ENCODE data around the gene KCNJ2.

Gene KCNJ2

DNA sequence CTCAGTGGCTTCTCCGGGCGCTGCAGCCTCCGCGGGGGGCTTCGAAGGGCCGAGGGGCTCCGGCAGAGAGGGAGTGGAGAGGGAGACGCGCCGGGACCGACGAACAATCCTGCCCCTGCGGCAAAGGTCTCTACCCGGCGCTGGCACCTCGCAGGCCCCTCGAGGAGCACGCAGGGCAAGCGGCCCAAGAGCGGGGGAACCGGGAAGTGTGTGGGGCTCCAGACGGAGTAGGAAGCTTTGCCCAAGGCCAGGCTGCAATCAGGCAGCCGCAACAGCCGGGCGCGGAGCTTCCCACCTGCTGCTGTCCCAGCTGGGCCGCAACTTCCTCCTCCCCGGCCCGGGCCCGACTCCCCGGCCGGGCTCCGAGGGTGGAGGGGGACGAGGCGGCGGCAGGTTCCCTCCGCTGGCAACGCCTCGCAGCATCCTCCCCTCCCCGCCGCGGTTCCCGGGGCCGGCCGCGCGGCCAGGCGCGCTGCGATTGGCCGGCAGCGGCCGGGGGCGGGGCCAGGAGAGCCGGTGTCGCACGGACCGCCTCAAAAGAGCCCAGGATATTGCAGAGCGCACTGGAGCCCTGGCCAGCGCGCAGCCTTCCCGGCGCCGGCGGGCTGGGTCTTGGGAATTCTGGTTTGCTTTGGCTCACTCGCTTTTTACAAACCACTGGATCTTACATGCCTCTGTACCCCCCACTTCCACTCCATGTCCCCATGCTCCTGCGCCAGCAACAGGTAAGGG is at the start of gene KCNJ2:
Gene KCNJ2 (plus strand): TSS at position 556 of the 732 bp plus-strand sequence. CDS start 5,508 bp downstream, outside the sequence.
- DNase-seq (ENCODE audit: low spot score), result peak; percentile 63

- no peak for DNase-seq (ENCODE audit: low spot score)
Measured at GRCh38 chr17:70119545-70119944, 49.8 kb upstream of the KCNJ2 start.

- no peak for DNase-seq (ENCODE audit: low spot score)
Measured at GRCh38 chr17:70119983-70120382, 49.3 kb upstream of the KCNJ2 start.

GRCh38 chr17:70120425-70120824 is 48.9 kb upstream of the KCNJ2 start:
- DNase-seq (ENCODE audit: low spot score), result no peak

- no peak for DNase-seq (ENCODE audit: low spot score)
Measured at GRCh38 chr17:70121126-70121525, 48.2 kb upstream of the KCNJ2 start.

DNA sequence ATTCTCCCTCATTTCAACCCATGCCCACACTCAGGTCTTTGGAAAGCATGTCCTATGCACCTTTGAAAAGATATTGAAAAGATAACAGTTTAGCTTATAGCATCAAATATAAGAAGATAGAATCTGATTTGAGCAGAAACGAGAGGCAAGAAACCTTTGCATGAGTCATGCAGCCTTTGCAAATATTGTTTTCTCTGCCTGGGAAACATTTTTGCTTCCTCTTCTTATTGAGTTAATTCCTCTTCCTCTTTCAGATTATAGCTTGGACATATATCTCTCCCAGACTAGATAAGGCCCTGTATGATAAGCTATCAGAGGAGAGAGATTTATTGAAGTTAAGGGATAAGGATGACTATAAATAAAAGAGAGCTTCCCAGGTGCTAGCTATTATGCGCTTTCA is 46.1 kb upstream of the KCNJ2 start:
- DNase-seq (ENCODE audit: low spot score), result no peak

GRCh38 chr17:70124723-70125122 is 44.6 kb upstream of the KCNJ2 start:
- no peak for DNase-seq (ENCODE audit: low spot score)

DNA sequence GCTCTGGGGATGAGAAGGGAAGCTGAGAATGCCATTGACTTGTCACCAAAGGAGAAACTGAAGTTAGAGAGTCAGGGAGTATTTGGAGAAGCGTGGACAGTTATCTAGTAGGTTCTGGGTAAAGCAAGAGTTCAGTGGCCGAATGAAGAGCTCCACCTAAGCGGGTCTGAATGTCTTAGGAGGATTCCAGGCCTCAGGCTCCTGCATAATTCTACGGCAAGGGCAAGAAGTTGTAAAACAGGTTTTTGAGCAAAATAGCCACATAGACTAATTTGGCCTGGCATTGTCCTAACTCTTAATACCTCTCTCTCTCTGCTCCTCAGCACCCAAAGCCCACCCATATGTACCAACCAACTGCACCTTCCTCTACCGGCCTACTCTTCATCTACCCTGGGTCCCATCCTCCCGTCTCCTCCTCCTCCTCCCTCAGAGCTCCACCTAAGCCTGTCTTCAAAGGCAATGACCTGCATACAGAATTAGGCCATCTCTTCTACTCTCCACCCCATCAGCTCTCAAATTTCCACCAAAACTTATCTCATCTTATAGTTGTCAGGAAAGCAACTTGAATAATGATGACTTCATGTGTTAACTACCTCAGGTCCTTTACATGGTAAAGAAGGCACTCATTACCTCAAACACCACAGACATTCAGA is 42.0 kb upstream of the KCNJ2 start:
- no peak for DNase-seq (ENCODE audit: low spot score)

GRCh38 chr17:70128727-70129238 is 40.5 kb upstream of the KCNJ2 start:
- DNase-seq (ENCODE audit: low spot score), result no peak

GRCh38 chr17:70130289-70130688 is 39.0 kb upstream of the KCNJ2 start:
- no peak for DNase-seq (ENCODE audit: low spot score)

GRCh38 chr17:70132505-70132904 is 36.8 kb upstream of the KCNJ2 start:
- DNase-seq (ENCODE audit: low spot score), result no peak

GRCh38 chr17:70134042-70134441 is 35.3 kb upstream of the KCNJ2 start:
- no peak for DNase-seq (ENCODE audit: low spot score)

GRCh38 chr17:70134777-70135176 is 34.6 kb upstream of the KCNJ2 start:
- no peak for DNase-seq (ENCODE audit: low spot score)

GRCh38 chr17:70136131-70136530 is 33.2 kb upstream of the KCNJ2 start:
- DNase-seq (ENCODE audit: low spot score), result no peak

GRCh38 chr17:70137451-70138230 is 31.7 kb upstream of the KCNJ2 start:
- peak; percentile 66 for DNase-seq (ENCODE audit: low spot score)

DNA sequence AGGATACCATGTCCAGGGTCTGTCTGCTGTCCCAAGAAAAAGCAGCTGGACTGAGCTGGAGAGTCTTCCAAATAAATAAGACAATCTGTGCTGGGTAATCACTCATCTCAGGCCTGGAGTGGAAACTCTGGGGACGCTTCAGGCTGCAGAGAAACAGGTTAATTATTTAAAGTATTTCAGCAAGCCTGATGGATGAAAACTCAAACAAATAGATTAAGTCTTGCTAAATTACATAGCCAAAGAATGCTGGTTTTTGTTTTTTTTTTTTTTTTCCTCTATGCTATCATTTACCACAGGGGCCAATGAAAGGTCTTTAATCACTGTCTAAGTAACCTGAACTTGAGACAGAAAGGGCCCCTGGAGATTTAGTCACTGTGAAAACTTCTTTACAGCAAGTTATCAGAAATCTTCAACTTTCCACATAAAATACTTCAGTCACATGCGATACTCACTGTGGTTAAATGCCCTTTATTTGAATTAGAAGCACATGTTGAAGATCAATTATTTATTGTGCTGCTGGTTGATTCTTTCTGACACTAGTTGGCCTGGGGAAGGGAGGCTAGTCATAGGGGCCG is 31.0 kb upstream of the KCNJ2 start:
- DNase-seq (ENCODE audit: low spot score), result peak; percentile 50

DNA sequence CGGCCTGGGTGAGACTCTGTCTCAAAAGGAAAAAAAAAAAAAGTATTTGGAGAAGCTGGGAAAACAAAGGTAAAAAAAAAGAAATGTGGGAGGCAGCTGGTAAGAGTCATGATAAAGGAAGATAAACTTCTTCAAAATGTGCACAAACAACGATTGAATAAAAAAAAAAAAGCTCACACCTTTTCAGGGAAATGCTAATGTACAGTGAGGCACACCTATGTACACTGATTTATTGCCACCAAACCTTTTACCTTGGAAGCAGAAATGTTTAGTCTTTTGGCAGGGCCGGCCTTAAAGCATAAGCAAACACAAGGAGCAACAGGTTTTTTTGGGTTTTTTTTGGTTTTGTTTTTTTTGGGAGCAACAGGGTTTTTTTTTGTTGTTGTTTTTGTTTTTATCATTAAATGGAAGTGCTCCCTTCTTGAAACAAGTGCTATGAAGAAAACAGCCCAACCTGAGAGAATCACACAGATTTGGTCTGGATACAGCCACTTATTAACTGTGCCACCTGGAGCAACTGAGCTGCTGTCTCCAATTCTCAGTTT is 29.8 kb upstream of the KCNJ2 start:
- DNase-seq (ENCODE audit: low spot score), result no peak

DNA sequence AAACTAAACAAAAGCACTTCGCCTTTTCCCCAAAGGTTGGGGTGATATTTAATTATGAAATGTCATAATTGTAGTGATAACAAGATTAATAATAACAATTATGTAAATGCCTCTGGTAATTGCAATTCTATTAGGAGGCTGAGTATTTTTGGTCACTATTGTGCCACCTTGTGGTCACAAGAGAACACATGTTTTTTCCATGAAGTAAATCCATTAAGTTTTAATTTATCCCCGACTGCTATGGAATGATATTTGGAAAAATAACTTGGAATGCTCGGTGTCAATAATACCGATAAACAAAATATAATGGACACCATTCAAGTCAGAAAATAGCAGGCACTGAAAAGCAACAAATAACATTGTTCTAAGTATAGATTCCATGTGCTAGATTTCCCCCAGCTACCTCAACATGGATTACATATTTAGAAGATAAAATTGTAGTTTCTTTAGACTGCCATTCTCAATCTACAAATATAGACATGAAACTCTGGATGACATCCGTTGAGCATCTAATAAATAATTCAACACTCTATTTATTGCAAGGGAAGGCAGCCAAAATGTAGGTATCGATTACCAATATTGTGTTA is 25.0 kb upstream of the KCNJ2 start:
- DNase-seq (ENCODE audit: low spot score), result peak; percentile 47

GRCh38 chr17:70153210-70153609 is 16.1 kb upstream of the KCNJ2 start:
- no peak for DNase-seq (ENCODE audit: low spot score)

DNA sequence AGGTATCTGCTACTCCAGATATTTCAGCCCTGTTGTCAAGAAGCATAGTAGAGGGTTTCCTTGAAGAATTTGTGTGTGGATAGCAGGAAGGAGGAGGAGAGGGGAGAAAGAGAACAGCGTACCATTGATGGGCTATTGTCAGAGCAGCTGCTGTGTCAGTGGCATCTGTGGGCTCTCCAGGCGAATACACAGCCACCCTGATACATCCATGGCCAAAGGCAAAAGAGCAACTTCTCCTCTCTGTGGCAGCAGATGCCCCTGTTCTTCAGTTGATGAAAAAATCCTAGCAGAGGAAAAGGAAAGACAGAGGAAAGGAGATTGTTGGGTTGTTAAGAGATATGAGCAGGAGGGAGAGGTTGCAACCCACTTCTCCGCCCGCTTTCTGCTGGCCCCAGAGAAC is 12.2 kb upstream of the KCNJ2 start:
- DNase-seq (ENCODE audit: low spot score), result no peak

DNA sequence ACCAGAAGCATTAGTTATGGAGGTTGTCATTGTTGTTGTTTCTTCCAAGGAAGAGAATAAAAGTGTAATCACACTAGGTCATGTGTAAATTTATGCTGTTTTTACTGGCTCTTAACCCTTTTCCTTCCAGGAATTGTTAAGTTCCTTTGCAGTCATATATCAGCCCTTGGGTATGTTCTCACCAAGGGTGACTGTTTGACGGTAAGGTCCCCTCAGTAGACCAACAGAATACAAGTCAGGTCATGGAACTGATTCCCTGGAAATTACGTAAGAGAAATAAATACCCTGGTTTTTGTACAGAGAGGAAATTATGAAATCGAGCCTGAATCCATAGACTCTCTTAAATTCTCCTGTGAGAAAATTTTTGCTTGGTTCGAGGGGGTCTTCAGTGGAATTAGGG is 11.2 kb upstream of the KCNJ2 start:
- no peak for DNase-seq (ENCODE audit: low spot score)

DNA sequence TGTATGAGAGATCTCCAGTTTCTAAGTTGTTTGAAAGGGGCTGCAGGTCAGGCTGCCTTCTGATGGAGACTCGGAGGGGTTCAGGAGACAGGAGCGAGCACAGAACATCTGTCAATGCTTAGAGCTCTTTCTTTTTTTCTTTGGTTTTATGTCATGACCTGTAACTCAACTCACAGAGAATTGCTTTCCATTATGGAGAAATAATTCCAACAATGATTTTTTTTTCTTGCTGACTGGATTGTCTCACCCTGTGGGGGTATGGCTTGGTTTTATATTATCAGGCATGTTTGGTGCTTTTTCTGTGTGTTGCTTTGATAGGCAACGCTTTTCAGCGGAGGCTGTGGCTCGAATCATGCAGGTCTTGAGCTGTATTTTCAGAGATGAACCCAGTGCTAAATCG is 10.7 kb upstream of the KCNJ2 start:
- DNase-seq (ENCODE audit: low spot score), result no peak
